GM12891 (cell line): ENCODE measurements around the gene CABCOCO1.

Experiments used
- PAX5 ChIP-seq: IDR thresholded peaks from 2 replicates; pipeline ENCODE4 v1.6.1; 2011; ENCODE audit warnings: low read length, moderate library complexity, mild to moderate bottlenecking; ENCODE audit not compliant: insufficient read depth, severe bottlenecking
- POLR2A ChIP-seq: IDR thresholded peaks from 2 replicates; pipeline ENCODE4 v1.6.1; 2011; ENCODE audit warnings: low read depth, low read length, control low read depth
- POLR2AphosphoS5 ChIP-seq: IDR thresholded peaks from 2 replicates; pipeline ENCODE4 v1.6.1; 2011; ENCODE audit warnings: low read depth, low read length, control low read depth
- POU2F2 ChIP-seq: IDR thresholded peaks from 2 replicates; pipeline ENCODE4 v1.6.1; 2011; ENCODE audit warnings: low read depth, mild to moderate bottlenecking, control low read depth, low read length, moderate library complexity
- SPI1 ChIP-seq: IDR thresholded peaks from 2 replicates; pipeline ENCODE4 v1.6.1; 2011; ENCODE audit warnings: low read depth, low read length, control low read depth
- TAF1 ChIP-seq: IDR thresholded peaks from 2 replicates; pipeline ENCODE4 v1.6.1; 2011; ENCODE audit warnings: low read depth, low read length, control low read depth

GRCh38 chr10:61814160-61814559, 151.4 kb downstream of the CABCOCO1 start:
- TF ChIP-seq POLR2A (no peak), POLR2AphosphoS5 (no peak), TAF1 (no peak), POU2F2 (no peak), SPI1 (no peak), PAX5 (no peak)
